Endodermal cell (in vitro differentiated cells): ENCODE results near the gene KIAA1217. TPM values are rescaled to one million over a fixed set of nuclear protein-coding genes. Genes with fewer than 3 reads are reported as not detected.
A peak's percentile ranks its signal among the peaks of the same experiment; 100 is the strongest.

Experiments
- DNase-seq: peaks from one replicate; pipeline ENCODE4 v3.0.0-alpha.2; 2017
- H3K27ac ChIP-seq: 2 replicates; pipeline ENCODE4 v1.5.1; 2013; ENCODE audit warnings: mild to moderate bottlenecking, low read depth, low read length, moderate library complexity
- H3K27me3 ChIP-seq: 2 replicates; pipeline ENCODE4 v1.6.1; 2013; ENCODE audit warnings: mild to moderate bottlenecking, low read length, moderate library complexity; ENCODE audit not compliant: insufficient read depth, control insufficient read depth, poor library complexity, severe bottlenecking
- H3K36me3 ChIP-seq: 2 replicates; pipeline ENCODE4 v1.7.0; 2013; ENCODE audit warnings: mild to moderate bottlenecking, low read length, moderate library complexity; ENCODE audit not compliant: control insufficient read depth, insufficient read depth
- H3K4me1 ChIP-seq: one replicate; pipeline ENCODE4 v1.7.0; 2013; ENCODE audit warnings: low read length; ENCODE audit not compliant: control insufficient read depth, insufficient read depth
- H3K4me3 ChIP-seq: 2 replicates; pipeline ENCODE4 v1.5.1; 2013; ENCODE audit warnings: mild to moderate bottlenecking, low read length, moderate library complexity
- H3K9ac ChIP-seq: 2 replicates; pipeline ENCODE4 v1.6.1; 2013; ENCODE audit warnings: mild to moderate bottlenecking, low read length, moderate library complexity; ENCODE audit not compliant: poor library complexity, severe bottlenecking; ENCODE audit errors: extremely low read depth
- H3K9me3 ChIP-seq: 2 replicates; pipeline ENCODE4 v1.6.1; 2013; ENCODE audit warnings: mild to moderate bottlenecking, low read length, moderate library complexity; ENCODE audit not compliant: control insufficient read depth
- H3K27ac Mint-ChIP-seq: 2 replicates; pipeline ENCODE4 v1.8.0; 2020; ENCODE audit warnings: mixed read lengths
- H3K27me3 Mint-ChIP-seq: 2 replicates; pipeline ENCODE4 v1.8.0; 2021; ENCODE audit warnings: mild to moderate bottlenecking, mixed read lengths; ENCODE audit not compliant: insufficient read depth
- H3K36me3 Mint-ChIP-seq: 2 replicates; pipeline ENCODE4 v1.8.0; 2020; ENCODE audit warnings: low read depth, mixed read lengths
- H3K4me1 Mint-ChIP-seq: 2 replicates; pipeline ENCODE4 v1.8.0; 2020; ENCODE audit warnings: mixed read lengths
- H3K4me3 Mint-ChIP-seq: 2 replicates; pipeline ENCODE4 v1.8.0; 2020; ENCODE audit warnings: mild to moderate bottlenecking, moderate library complexity, mixed read lengths
- H3K9me3 Mint-ChIP-seq: 2 replicates; pipeline ENCODE4 v1.8.0; 2020; ENCODE audit warnings: mild to moderate bottlenecking, mixed read lengths
- WGBS, 2 experiments: methylation state at CpG; one replicate each; pipeline versions ENCODE4 v1.1.5 to v1.1.7; 2013; ENCODE audit warnings: missing lambda C conversion rate in 2 of 2, mixed read lengths in 1 of 2; ENCODE audit not compliant: insufficient coverage in 1 of 2, insufficient read length in 1 of 2; 5-methylcytosine and 5-hydroxymethylcytosine counted together
- total RNA-seq, 2 donors: library from RNA; stranded (reverse); fragmentation: NEBNext Ultra II Directional in 1 of 2; extraction: Animal tissue kit (Norgen Biotek cat#: 25700) in 1 of 2; gene quantifications; 2 replicates in 1 of 2; 3 replicates in 1 of 2; pipeline ENCODE4 v1.2.1, GENCODE V29; 2021
- TF ChIP-seq, protein P1 (sequence below): fragments of 200-600 bp; sonication (generic); conservative IDR thresholded peaks from 2 replicates; pipeline ENCODE4 v1.5.0; 2021; ENCODE audit warnings: antibody characterized with exemption, mild to moderate bottlenecking

KIAA1217 gene
- total RNA-seq, 2 donors from 2014 or later, result 25.4 to 27.2 TPM

DNA sequence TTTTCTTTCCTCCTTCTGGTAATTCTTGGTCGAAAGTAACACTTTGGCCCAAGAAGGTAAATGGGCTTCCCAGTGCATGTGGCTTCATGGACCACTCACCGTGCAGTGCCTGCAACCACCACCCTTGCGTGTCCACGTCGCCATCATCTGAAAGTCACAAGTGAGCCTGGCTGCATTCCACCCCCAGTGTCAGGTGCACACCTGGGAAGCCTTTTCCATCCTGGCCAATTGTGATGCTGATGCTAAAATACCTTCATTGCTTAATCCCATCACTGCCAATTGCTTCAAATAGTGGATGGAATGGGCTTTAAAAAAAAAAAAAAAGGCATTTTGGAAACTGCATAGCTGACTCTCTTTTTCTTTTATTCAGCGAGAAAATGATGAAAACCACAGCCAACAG is 285.8 kb downstream of the KIAA1217 start:
- Histone ChIP-seq H3K27me3 (no peaks in the 10 kb centered on the region), H3K9me3 (no peaks in the 10 kb centered on the region), H3K27ac (no peak overlapping the region), H3K4me3 (no peak overlapping the region), H3K36me3 (no peaks in the 10 kb centered on the region), H3K9ac (no peak overlapping the region), H3K4me1 (no peaks in the 10 kb centered on the region)
- 90 to 97% methylated on average over 4 to 6 of the region's 6 CpGs for WGBS, 2 experiments
- Mint-ChIP-seq H3K36me3 (no peaks in the 10 kb centered on the region), H3K4me3 (no peak overlapping the region), H3K9me3 (no peaks in the 10 kb centered on the region), H3K4me1 (peaks cover 2% of the 10 kb centered on the region), H3K27me3 (no peaks in the 10 kb centered on the region), H3K27ac (no peak overlapping the region)
- TF ChIP-seq, protein P1, sequence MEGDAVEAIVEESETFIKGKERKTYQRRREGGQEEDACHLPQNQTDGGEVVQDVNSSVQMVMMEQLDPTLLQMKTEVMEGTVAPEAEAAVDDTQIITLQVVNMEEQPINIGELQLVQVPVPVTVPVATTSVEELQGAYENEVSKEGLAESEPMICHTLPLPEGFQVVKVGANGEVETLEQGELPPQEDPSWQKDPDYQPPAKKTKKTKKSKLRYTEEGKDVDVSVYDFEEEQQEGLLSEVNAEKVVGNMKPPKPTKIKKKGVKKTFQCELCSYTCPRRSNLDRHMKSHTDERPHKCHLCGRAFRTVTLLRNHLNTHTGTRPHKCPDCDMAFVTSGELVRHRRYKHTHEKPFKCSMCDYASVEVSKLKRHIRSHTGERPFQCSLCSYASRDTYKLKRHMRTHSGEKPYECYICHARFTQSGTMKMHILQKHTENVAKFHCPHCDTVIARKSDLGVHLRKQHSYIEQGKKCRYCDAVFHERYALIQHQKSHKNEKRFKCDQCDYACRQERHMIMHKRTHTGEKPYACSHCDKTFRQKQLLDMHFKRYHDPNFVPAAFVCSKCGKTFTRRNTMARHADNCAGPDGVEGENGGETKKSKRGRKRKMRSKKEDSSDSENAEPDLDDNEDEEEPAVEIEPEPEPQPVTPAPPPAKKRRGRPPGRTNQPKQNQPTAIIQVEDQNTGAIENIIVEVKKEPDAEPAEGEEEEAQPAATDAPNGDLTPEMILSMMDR, result no peak
- peak; percentile 58 for DNase-seq

DNA sequence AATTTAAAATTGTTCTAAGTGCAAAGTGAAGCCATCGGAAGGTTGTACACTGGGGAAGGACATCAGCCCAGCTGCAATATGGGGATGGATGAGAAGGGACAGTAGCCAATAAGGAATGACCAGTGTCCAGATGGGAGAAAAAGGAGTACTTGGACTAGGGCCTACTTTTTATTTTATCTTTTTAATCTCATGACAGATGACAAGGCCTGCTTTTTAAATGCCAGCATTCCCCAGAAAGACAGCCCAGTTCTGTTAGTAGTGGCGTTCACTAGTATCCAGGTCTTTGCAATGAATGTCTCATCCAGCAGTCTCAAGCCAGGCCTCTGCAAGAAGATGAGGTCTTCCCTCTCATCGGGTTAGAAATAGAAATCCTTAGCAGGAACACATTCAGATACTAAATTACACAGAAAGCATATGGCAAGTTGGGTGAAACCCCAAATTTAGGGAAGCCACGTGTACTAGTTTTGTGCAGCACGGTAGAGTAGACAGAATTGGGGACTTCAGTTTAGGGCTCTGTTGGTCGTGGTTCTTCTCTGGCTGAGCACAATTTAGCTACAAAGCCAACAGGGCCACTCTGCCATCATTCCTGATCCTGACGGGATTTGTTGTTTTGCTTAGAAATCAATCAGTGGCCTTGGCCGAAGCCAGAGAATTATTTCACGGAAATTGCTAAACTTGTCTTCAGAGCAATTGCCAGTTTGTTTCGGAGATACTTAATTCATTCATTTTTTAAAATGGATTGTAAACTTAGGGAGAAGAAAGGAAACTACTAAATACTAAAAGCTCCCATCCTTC is 286.9 kb downstream of the KIAA1217 start:
- H3K4me3 ChIP-seq, result no peak overlapping the region
- no peaks in the 10 kb centered on the region for H3K27me3 Mint-ChIP-seq
- no peaks in the 10 kb centered on the region for H3K4me1 ChIP-seq
- no peak overlapping the region for H3K4me3 Mint-ChIP-seq
- no peak overlapping the region for H3K27ac ChIP-seq
- no peaks in the 10 kb centered on the region for H3K36me3 ChIP-seq
- no peak overlapping the region for H3K9ac ChIP-seq
- peaks cover 2% of the 10 kb centered on the region for H3K4me1 Mint-ChIP-seq
- no peaks in the 10 kb centered on the region for H3K9me3 Mint-ChIP-seq
- H3K27me3 ChIP-seq, result no peaks in the 10 kb centered on the region
- H3K36me3 Mint-ChIP-seq, result no peaks in the 10 kb centered on the region
- no peak overlapping the region for H3K27ac Mint-ChIP-seq
- H3K9me3 ChIP-seq, result no peaks in the 10 kb centered on the region
- WGBS, 2 experiments, result 89% methylated on average over 8 to 10 of the region's 10 CpGs
- DNase-seq, result no peak
- TF ChIP-seq, protein P1, result no peak

DNA sequence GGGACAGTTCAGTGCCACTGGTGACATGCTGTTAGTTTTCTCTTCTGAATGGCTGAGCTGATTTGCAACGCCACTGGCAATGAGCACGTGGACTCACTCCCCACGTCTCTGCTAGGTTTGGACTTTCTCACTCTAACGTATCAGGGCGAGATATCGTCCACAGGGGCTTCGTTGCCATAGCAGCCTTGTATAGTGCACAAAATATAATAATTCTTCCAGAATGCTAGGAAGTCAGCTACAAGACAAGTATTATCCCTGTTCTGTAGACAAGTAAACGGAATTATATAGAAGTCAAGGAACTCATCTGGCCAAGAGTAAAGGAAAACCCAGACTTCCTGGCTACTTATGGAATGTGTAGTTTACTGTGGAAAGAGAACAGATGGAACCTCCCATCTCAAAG is 288.0 kb downstream of the KIAA1217 start:
- Histone ChIP-seq H3K9ac (no peak overlapping the region), H3K4me1 (no peaks in the 10 kb centered on the region), H3K36me3 (no peaks in the 10 kb centered on the region), H3K9me3 (no peaks in the 10 kb centered on the region), H3K4me3 (no peak overlapping the region), H3K27me3 (no peaks in the 10 kb centered on the region), H3K27ac (no peak overlapping the region)
- Mint-ChIP-seq H3K4me3 (no peak overlapping the region), H3K36me3 (peaks cover 4% of the 10 kb centered on the region), H3K4me1 (peaks cover 2% of the 10 kb centered on the region), H3K27ac (no peak overlapping the region), H3K27me3 (no peaks in the 10 kb centered on the region), H3K9me3 (no peaks in the 10 kb centered on the region)
- 93 to 95% methylated on average over 7 to 8 of the region's 8 CpGs for WGBS, 2 experiments
- TF ChIP-seq, protein P1, result no peak
- no peak for DNase-seq
